ENCODE data around the gene USP12. TPM values are rescaled to one million over a fixed set of nuclear protein-coding genes. Genes with fewer than 3 reads are reported as not detected.

USP12 gene
- total and polyA plus RNA-seq, 10 donors, result 13.3 to 37.3 (median 28.3) TPM

- Histone ChIP-seq H3K36me3 (no peaks in the 10 kb centered on the region), H3K4me3 (no peak overlapping the region), H3K27ac (peak overlapping the region in 2 of 8 donors; percentile 31 to 36), H3K9me3 (peaks cover 0 to 17% (median 12%) of the 10 kb centered on the region in 8 donors), H3K4me1 (peaks cover 0 to 88% (median 42%) of the 10 kb centered on the region in 6 donors), H3K27me3 (replicated peaks in 1 of 7) (no peaks in the 10 kb centered on the region)
- no peak for TF ChIP-seq POLR2AphosphoS5 (IDR thresholded peaks at IDR 0.05)
- no peak for TF ChIP-seq POLR2A (IDR thresholded peaks at IDR 0.05)
- no peak for TF ChIP-seq CTCF (IDR thresholded peaks at IDR 0.05 in 8 of 11, conservative IDR thresholded peaks at IDR 0.05 in 3 of 11)
- DNase-seq, result no peak
- intact Hi-C loops (cut with DNase I; ENCODE audit: low total_unique reads), result no loop called here
- 65 to 79% (median 70%) methylated on average over 3 of the region's 3 CpGs for WGBS, 5 donors
Measured at GRCh38 chr13:27131906-27132305, 39.7 kb downstream of the USP12 start.

DNA sequence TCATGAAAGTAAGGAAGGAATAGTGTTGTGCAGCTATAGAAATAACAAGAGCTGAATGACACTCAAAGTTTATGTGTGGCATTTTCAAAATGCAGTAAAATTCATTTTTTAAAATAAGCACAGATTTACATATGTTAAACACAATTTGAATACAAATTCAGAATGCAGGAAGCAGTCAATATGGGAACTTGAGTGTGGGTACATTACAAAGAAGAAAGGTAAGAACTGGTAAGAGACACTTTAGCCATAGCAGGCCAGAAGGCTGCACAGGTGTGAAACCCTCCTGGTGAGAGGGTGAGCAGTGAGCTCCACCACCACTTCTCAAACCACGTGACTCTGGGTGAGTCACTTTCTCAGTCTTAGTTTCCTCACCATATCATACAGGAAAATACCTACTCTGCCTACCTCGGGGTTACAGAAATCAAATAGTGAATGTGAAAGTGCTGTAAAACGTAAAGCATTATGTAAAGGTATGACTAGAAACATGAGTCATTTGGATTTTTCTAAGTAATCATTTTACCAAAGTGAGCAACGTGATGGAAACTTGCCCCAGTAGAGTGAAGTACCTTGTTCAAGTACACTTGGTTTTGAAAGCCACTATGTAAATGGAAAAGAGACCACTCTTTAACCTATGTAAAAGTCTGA, 40.5 kb downstream of the USP12 start:
- Histone ChIP-seq H3K36me3 (no peaks in the 10 kb centered on the region), H3K27me3 (replicated peaks in 1 of 7) (no peaks in the 10 kb centered on the region), H3K9me3 (peaks cover 0 to 17% (median 12%) of the 10 kb centered on the region in 8 donors), H3K27ac (peak overlapping the region in 4 of 8 donors; percentile 18 to 36 (median 32)), H3K4me3 (no peak overlapping the region), H3K4me1 (peaks cover 0 to 92% (median 46%) of the 10 kb centered on the region in 6 donors)
- intact Hi-C loops (cut with DNase I; ENCODE audit: low total_unique reads), result no loop called here
- no peak for TF ChIP-seq POLR2AphosphoS5 (IDR thresholded peaks at IDR 0.05)
- TF ChIP-seq POLR2A (IDR thresholded peaks at IDR 0.05), result no peak
- TF ChIP-seq CTCF (IDR thresholded peaks at IDR 0.05 in 8 of 11, conservative IDR thresholded peaks at IDR 0.05 in 3 of 11), result no peak
- no peak for DNase-seq
- WGBS, 5 donors, result 50 to 70% (median 54%) methylated on average over 4 of the region's 4 CpGs

- H3K9me3 ChIP-seq, result peaks cover 0 to 20% (median 12%) of the 10 kb centered on the region in 8 donors
- intact Hi-C loops (cut with DNase I; ENCODE audit: low total_unique reads), result no loop called here
- no peaks in the 10 kb centered on the region for H3K27me3 ChIP-seq (replicated peaks in 1 of 7)
- no peak for DNase-seq
- peaks cover 0 to 94% (median 45%) of the 10 kb centered on the region in 6 donors for H3K4me1 ChIP-seq
- H3K36me3 ChIP-seq, result peaks cover 0 to 7% (median 0%) of the 10 kb centered on the region in 6 donors
- TF ChIP-seq CTCF (IDR thresholded peaks at IDR 0.05 in 8 of 11, conservative IDR thresholded peaks at IDR 0.05 in 3 of 11) (no peak), POLR2A (IDR thresholded peaks at IDR 0.05) (no peak), POLR2AphosphoS5 (IDR thresholded peaks at IDR 0.05) (no peak)
- peak overlapping the region in 2 of 8 donors; percentile 18 to 36 for H3K27ac ChIP-seq
- no peak overlapping the region for H3K4me3 ChIP-seq
- 59 to 79% (median 62%) methylated on average over 7 of the region's 7 CpGs for WGBS, 5 donors
Measured at GRCh38 chr13:27130223-27130978, 41.2 kb downstream of the USP12 start.
